K562 (cell line): Measurements from ENCODE around the gene TOR1AIP2. TPM values are rescaled to one million over a fixed set of nuclear protein-coding genes. Genes with fewer than 3 reads are reported as not detected.
A peak's percentile ranks its signal among the peaks of the same experiment; 100 is the strongest.

ENCODE experiments used
- CHD7 ChIP-seq: fragments of 200-600 bp; sonication (generic); IDR thresholded peaks from one replicate; pipeline ENCODE4 v1.6.1; 2012; ENCODE audit warnings: mild to moderate bottlenecking, low read depth, low read length, inconsistent platforms
- CTCF ChIP-seq, 3 experiments: IDR thresholded peaks in 2 of 3; conservative IDR thresholded peaks in 1 of 3; 2 replicates each; pipeline ENCODE4 v1.5.1; 2011 to 2012; ENCODE audit warnings: low read length in 3 of 3, mild to moderate bottlenecking in 3 of 3, control low read depth in 2 of 3, improper control_type of control experiment in 1 of 3, inconsistent platforms in 1 of 3, low read depth in 1 of 3, mixed read lengths in 1 of 3, moderate library complexity in 1 of 3; ENCODE audit not compliant: insufficient read depth in 2 of 3
- KDM4B ChIP-seq, 2 experiments: fragments of 450-650 bp in 1 of 2; sonication (generic) in 1 of 2; IDR thresholded peaks; 2 replicates each; pipeline ENCODE4 v1.6.1; 2016 to 2017; ENCODE audit warnings: borderline replicate concordance in 2 of 2, antibody characterized with exemption in 1 of 2, low read depth in 1 of 2, mild to moderate bottlenecking in 1 of 2
- NUFIP1 ChIP-seq: fragments of 450-650 bp; IDR thresholded peaks from 2 replicates; pipeline ENCODE4 v1.6.1; 2018; ENCODE audit not compliant: partially characterized antibody
- RB1 ChIP-seq: fragments of 450-650 bp; IDR thresholded peaks from 2 replicates; pipeline ENCODE4 v1.6.1; 2017; ENCODE audit warnings: low read depth, mild to moderate bottlenecking
- RBM39 ChIP-seq: fragments of 200-400 bp; formaldehyde crosslinking; optimal IDR thresholded peaks from 2 replicates; pipeline ENCODE3; 2018; ENCODE audit warnings: low read depth, low read length
- RCOR1 ChIP-seq, 2 experiments: IDR thresholded peaks; 2 replicates each; pipeline ENCODE4 v1.6.1; 2012; ENCODE audit warnings: low read depth in 2 of 2, low read length in 2 of 2, borderline replicate concordance in 1 of 2, improper control_type of control experiment in 1 of 2
- SMC3 ChIP-seq: conservative IDR thresholded peaks from 2 replicates; pipeline ENCODE4 v1.6.1; 2011; ENCODE audit warnings: low read depth, low read length, improper control_type of control experiment; ENCODE audit not compliant: insufficient read depth
- SPI1 ChIP-seq: IDR thresholded peaks from 2 replicates; pipeline ENCODE4 v1.6.1; 2011; ENCODE audit warnings: low read depth, low read length, control low read depth, borderline replicate concordance
- TRIM24 ChIP-seq, 2 experiments: fragments of 450-650 bp; IDR thresholded peaks; 2 replicates each; pipeline ENCODE4 v1.6.1; 2016
- USF2 ChIP-seq: sonication (generic); formaldehyde crosslinking; IDR thresholded peaks from 2 replicates; pipeline ENCODE4 v1.5.0; 2020; ENCODE audit warnings: missing genetic modification reagents
- ZFP36 ChIP-seq: fragments of 150-350 bp; IDR thresholded peaks from 2 replicates; pipeline ENCODE4 v1.6.1; 2018; ENCODE audit warnings: low read length, low read depth; ENCODE audit not compliant: partially characterized antibody
- ZNF384 ChIP-seq: IDR thresholded peaks from 2 replicates; pipeline ENCODE4 v1.6.1; 2012; ENCODE audit warnings: low read depth, low read length, improper control_type of control experiment
- polyA plus RNA-seq, 8 experiments: library from polyadenylated mRNA; depleted of rRNA in 4 of 8; stranded (reverse) in 5 of 8; unstranded in 3 of 8; fragments of >200 nt; fragmentation: Nextera tagmentation in 2 of 8; fragmentation: Illumina TruSeq in 1 of 8; extraction: Ambion mirVana in 2 of 8; extraction: Trizol in 1 of 8; gene quantifications; 2 replicates each; pipeline versions ENCODE4 v1.2.1 to v1.2.3, GENCODE V29; 2011 to 2014; ENCODE audit warnings: inconsistent platforms in 1 of 8, missing spikeins in 1 of 8
- total RNA-seq, 7 experiments: library from RNA; depleted of rRNA in 6 of 7; stranded (reverse); fragments of >200 nt in 6 of 7; fragmentation: Illumina TruSeq in 2 of 7; extraction: Trizol in 2 of 7; gene quantifications; 2 replicates each; pipeline versions ENCODE4 v1.2.1 to v1.2.3, GENCODE V29; 2011 to 2021; ENCODE audit warnings: low replicate concordance in 1 of 7

The TOR1AIP2 gene
- total and polyA plus RNA-seq, 9 of the 15 experiments (the other 6 are each of a cell fraction or from before 2014, with no cell fraction given), result 16.7 to 122 (median 41.4) TPM

GRCh38 chr1:179882253-179883039, 4.8 kb upstream of the TOR1AIP2 start, which contains the start of gene TOR1AIP1 (continued):
- TF ChIP-seq RCOR1 (IDR thresholded peaks at IDR 0.05; ENCODE audit: borderline replicate concordance in 1 of 2, low read depth in 2 of 2, low read length in 2 of 2) (peak; percentile 31 to 62; a peak in 2 of 4 replicates), RB1 (peak; percentile 97), USF2 (CRISPR knock-in tag) (peak; percentile 39), ZFP36 (no peak), CTCF (IDR thresholded peaks at IDR 0.05 in 2 of 3, conservative IDR thresholded peaks at IDR 0.05 in 1 of 3; ENCODE audit: insufficient read depth in 2 of 3, low read depth in 1 of 3, low read length in 3 of 3) (peak; percentile 19 to 26 (median 20); a peak in 2 of 6 replicates), NUFIP1 (no peak), SPI1 (peak; percentile 100), KDM4B (IDR thresholded peaks at IDR 0.05; ENCODE audit: borderline replicate concordance in 2 of 2, low read depth in 1 of 2) (peak in 1 of 2 experiments; percentile 96; a peak in 2 of 4 replicates), ZNF384 (0 out of 2 replicates have a peak, but pooled peaks have one; percentile 44), TRIM24 (IDR thresholded peaks at IDR 0.05) (peak in 1 of 2 experiments; percentile 100; a peak in 2 of 4 replicates), CHD7 (no peak), RBM39 (peak; percentile 88), SMC3 (no peak; the same call in 1 of the 2 replicates)
